ENCODE data around the gene CAB39L.

The CAB39L gene

DNA sequence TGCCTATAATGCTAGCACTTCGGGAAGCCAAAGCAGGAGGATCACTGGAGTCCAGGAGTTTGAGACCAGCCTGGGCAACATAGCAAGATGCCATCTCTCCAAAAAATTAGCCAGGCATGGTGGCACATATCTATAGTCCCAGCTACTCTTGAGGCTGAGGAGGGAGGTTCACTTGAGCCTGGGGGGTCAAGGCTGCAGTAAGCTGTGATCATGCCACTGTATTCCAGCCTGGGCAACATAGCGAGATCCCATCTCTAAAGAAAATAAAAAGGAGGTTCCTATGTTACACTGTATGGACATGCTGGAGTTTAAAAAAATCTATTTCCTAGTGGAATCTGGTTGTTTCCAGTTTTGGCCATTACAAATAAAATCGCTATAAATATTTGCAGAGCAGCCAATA lies 2.6 kb downstream of the CAB39L start:
- no peak for DNase-seq

DNA sequence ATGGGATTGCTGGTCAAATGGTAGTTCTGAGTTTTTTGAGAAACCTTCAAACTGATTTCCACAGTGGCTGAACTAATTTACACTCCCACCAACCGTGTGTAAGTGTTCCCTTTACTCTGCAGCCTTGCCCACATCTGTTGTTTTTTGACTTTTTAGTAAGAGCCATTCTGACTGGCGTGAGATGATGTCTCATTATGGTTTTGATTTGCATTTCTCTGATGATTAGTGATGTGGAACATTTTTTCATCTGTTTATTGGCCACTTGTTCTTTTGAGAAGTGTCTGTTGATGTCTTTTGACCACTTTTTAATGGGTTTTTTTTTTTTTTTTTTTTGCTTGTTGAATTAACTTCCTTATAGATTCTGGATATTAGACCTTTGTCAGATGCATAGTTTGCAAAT lies 4.3 kb downstream of the CAB39L start:
- no peak for DNase-seq

DNA sequence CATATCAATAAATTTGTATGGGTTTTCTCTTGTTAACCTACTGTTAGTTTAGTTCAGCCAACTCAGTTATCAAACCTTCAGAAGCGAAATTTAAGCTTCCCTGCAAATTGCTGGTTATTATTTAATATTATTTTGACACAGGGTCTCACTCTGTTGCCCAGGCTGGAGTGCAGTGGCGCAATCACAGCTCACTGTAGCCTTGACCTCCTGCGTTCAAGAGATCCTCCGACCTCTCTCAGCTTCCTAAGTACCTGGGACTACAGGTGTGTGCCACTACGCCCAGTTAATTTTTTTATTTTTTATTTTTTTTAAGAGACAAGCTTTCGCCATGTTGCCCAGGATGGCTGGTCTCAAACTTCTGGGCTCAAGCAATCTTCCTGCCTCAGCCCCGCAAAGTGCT lies 6.2 kb downstream of the CAB39L start:
- DNase-seq: no peak

DNA sequence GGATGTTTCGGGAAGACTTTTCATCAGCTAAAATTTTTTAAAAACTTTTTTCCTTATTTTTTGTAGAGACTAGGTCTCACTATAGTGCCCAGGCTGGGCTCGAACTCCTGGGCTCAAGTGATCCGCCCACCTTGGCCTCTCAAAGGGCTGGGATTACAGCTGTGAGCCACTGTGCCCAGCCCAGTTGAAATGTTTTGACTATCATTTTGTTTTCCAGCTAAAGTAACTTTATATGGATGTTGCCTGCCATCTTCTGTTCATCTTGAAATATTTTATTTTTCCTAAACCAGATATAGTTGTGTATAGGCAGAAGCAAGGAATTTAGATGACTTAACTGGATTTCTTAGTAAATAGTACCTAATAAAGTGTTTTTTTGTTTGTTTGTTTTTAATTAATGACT lies 7.0 kb downstream of the CAB39L start:
- DNase-seq: no peak

DNA sequence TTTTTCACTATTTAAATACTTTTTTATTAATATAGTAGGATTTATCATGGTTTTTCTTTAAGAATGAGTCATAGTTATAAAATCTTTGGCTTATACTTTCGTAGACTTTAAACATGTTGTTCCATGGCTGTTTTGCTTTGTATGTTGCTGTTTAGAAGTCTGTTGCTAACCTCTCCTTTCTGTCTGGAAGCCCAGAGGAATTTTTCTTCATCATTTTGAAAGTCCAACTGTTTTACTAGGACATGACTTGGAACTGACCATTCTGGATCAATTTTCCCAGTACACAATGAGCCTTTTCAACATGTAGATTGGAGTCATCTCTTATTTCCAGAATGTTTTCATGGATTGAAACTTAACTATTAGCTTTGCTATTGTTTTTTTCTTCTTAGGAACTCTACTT lies 7.9 kb downstream of the CAB39L start:
- no peak for DNase-seq

DNA sequence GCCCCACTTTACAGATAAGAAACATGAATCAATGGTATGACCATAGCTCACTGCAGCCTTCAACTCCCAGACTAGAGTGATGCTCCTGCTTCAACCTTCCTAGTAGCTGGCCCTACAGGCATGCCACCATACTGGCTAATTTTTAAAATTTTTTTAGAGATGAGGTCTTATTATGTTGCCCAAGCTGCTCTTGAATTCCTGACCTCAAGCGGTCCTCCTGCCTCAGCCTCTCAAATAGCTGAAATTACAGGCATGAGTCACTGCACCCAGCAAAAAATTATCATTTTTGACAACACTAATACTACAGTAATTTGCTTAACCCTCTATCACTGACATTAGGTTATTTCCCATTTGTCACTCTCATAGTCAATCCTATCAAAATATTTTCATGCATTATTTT lies 14.7 kb downstream of the CAB39L start:
- DNase-seq: no peak

DNA sequence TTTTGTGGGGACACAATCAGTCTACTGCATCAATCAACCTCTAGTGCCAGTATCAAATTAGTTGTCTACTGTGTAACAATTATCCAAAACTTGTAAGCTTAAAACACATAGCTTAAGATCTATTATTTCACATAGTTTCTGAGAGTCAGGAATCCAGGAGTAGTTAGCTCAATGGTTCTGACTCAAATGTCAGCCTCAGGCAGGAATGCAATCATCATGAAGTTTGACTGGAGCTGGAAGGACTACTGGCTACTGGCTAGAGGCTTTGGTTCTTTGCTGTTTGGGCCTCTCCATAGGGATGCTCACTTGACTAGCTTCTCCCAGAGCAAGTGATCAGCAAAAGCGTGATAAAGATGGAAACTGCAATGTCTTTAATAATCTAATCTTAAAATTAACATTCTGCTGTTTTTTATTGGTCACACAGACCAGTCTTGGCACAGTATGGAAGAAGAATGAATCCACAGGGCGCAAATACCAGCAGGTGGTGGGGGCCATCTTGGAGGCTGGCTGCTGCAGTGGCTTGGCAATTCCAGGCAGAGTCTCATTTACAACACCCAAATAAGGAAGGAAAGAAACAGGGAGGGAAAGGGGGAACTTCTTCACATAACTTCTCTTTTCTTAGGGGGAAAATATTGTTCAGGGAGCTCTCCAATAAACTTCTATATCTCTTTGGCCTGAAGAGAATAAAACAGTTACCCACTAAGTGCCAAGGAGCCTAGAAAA lies 15.7 kb downstream of the CAB39L start:
- DNase-seq: no peak

DNA sequence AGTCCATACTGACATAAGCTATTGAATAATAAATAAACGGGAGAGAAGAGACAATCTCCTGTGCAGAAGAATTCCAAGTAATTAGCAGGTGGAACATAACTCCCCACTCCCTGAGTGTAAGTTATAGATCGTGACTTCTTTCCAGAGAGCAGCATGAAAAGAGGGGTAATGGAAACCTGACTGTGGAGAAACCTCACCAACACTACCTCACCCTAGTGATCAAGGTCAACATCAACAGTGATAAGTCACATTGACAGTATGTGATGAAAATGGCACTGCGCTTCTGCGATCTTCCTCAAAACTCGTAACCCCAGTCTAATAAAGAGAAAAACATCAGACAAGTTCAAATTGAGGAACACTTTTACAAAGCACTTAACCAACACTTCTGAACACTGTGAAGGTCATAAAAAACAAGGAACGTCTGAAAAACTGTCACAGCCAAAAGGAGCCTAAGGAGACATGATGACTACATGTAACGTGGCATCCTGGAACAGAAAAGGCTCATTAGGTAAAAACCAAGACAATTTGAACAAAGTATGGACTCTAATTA lies 19.8 kb downstream of the CAB39L start:
- no peak for DNase-seq

DNA sequence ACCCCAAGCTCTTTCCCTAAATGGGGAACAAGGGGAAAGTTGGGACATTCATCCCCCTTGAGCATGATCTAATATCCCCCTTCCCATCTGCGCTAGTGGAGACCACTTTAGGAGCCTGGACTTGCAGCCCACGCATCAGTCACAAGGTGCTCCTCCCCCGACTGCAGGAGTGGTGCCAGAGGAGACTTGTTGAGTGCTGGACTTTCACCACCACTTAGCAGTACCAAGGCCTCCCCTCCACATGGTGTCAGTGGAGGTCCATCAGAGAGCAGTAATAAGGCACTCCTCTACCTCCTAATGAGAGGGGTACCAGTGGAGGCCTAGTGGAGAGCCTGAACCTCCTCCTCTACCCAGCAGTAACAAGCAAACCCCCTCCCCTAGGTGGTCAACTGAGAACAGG lies 22.5 kb downstream of the CAB39L start:
- DNase-seq: no peak

DNA sequence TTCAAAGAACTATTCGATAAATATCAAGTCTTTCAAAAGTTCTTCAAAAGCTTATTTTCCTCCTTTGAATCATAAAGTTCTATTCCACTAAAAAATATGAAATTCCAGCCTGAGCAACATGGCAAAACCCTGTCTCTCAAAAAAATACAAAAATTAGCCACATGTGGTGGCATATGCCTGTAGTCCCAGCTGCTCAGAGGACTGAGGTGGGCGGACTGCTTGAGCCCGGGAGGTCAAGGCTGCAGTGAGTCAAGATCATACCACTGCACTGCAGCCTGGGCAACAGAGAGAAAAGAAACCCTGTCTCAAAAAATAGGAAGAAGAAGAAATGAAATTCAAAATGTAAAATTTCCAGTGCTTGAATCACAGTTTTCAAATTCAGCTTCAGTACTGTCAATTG lies 24.6 kb downstream of the CAB39L start:
- no peak for DNase-seq

DNA sequence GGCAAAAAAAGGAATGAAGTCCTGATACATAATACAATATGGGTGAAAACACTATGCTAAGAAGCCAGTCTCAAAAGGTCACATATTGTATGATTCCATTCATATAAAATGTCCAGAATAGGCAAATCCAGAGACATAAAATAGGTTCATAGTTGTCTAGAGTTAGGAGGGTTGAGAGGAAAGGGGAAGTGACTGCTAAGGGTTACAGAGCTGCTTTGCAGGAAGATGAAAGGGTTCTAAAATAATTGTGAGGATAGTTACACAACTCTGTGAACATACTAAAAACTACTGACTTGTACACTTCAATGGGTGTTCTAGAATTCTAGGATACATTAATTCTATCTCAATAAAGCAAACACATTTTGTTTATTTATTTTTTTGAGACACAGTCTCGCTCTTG lies 25.7 kb downstream of the CAB39L start:
- no peak for DNase-seq

DNA sequence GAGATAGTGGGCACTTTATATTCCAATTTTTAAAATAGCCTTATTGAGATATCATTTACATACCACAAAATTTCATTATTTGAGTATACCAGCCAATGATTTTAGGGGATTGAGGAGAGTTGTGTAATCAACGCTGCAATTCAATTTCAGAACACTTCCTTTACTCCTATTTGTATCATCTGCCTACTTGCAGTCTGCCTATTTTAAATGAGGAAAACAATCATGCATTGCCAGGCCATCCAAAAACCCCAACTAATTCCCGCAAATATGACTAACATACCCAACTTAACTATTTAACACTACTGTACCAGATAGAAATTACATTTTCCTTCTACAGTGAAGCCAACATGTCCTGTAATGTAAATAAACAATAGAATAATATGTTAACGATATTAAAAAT lies 26.7 kb downstream of the CAB39L start:
- no peak for DNase-seq

DNA sequence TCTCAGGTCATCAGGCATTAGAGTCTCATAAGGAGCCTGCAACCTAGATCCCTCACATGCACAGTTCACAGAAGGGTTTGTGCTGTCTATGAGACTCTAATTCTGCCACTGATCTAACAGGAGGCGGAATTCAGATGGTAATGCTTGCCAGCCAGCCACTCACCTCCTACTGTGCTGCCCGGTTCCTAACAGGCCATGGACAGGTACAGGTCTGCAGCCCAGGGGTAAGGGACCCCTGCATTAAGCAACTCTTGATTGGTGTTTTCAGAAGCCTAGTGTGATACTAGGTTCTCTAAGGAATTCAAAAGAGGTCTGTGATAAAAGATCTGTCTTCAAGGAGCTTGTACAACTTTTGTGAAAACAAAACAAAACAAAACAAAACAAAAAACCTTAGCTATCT lies 31.1 kb downstream of the CAB39L start:
- DNase-seq: no peak

DNA sequence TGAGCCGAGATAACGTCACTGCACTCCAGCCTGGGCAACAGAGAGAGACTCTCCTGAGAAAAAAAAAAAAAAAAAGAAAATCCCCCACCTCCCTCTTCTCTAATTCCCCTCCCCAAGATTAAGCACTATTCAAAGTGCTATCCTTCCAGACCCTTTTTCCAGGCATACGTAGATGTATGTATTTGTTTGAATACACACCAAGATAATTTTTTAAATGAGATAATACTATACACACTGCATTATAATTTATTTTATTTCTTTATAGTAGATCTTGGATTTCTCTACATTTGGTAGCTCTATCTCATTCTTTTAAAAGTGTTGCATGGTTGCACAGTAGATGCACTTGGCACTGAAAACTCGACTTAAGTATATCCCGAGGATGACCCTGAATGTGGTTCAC lies 32.5 kb downstream of the CAB39L start:
- no peak for DNase-seq

DNA sequence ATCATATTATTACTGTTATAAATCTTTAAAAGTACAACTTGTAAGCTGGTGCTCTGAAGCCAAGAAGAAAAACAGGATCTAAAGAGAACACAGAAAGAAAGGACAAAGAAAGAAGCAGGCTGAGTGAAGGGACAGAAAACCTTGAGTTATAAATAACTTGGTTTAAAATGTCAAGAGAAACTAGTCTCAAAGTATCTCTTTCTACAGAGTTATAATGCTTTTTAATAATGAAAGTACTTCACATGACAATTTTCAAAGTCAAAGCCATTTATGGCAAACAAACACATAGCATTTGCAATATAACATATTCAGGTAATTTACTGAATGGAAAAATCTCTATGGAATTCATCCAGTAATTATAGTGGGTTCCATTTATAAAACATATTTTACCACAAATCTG lies 33.4 kb downstream of the CAB39L start:
- no peak for DNase-seq

DNA sequence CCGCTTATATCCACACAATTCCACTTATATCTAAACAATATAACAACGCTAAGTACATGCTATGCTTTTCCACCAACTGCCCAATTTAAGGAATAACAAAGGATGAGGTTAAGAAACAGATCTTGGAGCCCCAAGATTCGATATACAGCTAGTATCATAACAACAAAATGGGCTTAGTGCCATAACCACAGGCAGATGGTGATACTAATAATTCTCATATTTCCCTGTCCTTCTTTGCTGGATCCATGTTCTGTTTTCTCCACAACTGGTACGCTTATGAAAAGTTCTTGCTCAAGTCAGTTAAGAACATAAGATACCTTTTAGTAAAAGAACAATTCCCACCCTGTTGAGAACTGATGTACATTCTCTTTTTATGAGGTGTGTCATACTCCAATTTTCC lies 33.9 kb downstream of the CAB39L start:
- DNase-seq: no peak

DNA sequence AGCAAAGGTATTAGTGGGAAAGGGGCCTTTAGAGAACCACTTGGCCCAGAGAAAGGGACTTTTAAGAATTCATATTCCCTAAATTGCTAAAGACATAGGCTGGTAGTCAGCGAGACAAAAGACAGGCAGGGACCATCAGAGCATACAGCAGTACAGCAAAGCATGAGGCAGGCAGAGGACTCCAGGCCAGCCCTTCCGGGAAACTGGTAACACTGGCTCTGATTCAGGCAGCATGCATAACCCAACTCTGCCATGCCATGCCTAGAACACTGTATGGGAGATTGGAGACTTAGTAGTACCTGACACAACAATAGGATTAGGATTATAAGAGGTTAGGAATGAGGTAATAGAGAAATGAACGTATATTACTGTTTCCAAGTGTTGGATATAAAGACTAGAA lies 34.9 kb downstream of the CAB39L start:
- no peak for DNase-seq

DNA sequence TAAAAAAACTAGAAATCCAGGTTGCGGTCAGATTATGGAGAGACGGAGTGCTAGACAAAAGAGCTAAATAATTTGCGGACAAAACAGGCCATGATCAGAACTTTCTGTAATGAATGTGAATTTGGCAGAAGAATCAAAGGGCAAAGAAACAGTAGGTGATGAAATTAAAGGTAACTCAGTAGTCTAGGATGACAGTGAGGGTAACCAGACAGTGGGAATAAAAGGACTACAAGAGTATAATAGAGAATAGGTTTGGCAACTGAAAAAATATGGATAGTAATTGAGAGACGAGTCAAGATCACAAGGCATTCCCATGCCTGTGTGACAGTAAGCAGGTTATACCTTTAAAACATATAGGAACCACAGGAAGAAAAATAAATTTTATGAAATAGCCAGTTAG lies 35.9 kb downstream of the CAB39L start:
- no peak for DNase-seq

DNA sequence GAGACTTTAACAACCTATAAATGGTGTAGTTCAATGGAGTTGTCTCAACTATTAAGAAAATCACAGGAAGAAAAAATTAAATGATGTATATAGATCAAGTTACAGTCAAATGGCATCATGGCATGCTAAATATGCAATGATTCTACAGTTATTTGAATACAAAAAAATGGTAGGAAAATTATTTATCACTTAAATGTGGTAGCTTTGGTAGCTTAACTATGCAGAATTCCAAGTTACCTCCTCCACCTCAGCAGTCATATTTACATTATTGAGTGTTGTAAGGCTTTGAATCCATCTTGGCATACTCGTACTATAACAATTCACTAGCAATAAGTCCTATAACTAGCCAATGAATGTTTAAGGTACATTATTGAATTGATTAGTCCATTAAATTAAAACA lies 36.8 kb downstream of the CAB39L start:
- DNase-seq: no peak

DNA sequence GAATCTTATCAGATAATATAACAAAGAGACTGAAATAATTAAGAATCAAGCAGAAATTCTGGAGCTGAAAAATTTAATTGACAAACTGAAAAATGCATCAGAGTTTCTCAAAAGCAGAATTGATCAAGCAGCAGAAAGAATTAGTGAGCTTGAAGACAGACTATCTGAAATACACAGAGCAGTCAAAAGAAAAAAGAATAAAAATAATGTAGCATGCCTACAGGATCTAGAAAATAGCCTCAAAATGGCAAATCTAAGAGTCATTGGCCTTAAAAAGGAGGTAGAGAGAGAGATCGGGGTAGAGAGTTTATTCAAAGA lies 39.2 kb downstream of the CAB39L start:
- no peak for DNase-seq

DNA sequence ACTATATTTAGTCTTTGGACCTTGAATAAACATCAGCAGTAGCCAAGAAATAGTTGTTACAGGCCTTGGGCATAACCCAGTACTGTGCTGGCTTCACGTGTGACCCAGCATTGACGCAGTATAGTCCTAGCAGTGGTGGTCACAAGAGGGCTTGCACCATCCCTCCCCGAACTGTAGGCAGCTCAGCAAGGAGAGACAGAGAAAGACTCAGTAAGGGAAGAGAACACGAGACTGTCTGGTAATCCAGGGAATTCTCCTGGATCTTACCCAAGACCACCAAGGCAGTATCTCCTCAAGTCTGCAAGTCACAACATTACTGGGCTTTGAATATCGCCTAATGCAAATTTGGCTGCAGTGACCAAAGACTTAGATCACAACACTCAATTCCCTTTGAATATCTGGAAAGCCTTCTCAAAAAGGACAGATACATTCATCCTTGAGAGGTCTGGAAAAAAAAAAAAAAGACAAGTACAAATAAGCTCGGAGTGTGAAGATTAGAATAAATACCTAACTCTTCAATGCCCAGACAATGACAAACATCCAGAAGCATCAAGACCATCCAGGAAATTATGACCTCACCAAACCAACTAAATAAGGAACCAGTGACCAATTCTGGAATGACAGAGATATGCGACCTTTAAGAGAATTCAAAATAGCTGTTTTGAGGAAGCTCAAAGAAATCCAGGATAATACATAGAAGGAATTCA lies 39.7 kb downstream of the CAB39L start:
- DNase-seq: no peak

DNA sequence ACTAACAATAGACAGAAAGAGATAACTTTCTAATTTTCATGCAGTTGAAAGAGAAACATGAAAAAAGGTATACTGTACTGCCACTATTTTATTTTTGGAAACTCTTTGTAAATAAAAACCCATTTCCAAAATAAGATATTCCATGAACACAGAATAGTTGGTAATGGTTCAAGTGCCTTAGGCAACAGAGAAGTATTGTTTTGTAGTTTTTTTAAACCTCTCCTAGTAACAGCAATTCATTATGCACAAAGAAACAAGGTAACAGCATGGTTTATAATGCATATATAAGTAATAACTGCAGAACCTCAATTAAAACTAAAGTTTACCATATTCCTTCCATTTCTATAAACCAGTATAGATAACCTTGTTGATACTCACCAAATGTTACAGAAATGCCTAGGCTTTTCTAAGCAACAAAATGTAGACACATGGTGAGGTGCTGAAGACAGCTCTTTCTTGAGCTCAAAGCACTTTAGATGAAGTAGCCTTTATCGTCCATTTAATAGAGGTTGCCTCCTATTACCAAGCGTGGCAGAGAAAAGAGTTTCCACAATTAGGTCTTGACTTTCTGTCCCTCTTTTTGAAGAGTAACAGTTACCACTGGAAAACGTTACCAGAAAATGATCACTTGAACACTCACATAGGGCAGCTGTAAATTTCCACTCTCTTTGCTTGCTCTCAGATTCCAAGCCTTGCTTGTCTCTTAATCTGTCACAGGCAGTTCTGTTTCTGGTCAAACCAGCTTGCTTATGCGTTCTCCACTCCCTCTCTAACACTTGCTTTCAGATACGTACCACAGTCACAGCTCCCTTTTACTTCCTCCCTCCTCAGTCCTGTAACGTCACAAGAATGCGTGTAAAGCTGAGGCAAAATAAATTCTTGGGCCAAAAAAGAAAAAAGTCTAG lies 42.9 kb downstream of the CAB39L start:
- DNase-seq: no peak

DNA sequence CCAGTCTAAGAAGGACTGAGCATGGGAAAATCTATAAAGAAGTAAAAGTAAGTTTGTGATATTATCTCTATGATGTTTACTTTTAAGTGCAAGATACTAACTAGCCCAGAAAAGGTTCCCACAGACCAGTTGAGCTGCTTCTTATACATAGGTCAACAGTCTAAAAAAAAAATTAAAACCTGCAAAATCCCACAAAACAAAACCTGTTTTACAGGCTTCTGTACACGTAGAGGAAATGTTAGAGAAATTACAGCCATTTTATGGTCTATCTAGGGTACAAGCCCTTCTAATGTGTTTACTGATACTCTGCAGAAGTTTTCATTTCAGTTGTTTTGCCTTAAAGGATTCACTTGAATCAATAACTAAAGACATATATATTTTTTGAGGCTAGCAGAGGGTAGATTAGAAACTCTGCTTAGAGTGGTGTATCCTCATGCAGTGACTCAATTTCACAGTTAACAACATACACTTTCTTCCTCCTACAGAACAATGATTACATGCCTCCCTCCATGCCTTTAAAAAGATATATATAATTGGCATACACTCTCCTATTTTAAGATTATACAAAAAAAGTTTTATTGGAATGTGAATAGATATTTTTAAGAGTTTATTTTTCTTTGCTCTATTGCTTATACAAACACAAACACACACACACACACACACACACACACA lies 43.9 kb downstream of the CAB39L start:
- DNase-seq: no peak

Data from NCI-H187 treated with DMSO at 0.1 percent for 48 hours (cell line).